ENCODE results near the gene SFXN1.

Gene SFXN1

DNA sequence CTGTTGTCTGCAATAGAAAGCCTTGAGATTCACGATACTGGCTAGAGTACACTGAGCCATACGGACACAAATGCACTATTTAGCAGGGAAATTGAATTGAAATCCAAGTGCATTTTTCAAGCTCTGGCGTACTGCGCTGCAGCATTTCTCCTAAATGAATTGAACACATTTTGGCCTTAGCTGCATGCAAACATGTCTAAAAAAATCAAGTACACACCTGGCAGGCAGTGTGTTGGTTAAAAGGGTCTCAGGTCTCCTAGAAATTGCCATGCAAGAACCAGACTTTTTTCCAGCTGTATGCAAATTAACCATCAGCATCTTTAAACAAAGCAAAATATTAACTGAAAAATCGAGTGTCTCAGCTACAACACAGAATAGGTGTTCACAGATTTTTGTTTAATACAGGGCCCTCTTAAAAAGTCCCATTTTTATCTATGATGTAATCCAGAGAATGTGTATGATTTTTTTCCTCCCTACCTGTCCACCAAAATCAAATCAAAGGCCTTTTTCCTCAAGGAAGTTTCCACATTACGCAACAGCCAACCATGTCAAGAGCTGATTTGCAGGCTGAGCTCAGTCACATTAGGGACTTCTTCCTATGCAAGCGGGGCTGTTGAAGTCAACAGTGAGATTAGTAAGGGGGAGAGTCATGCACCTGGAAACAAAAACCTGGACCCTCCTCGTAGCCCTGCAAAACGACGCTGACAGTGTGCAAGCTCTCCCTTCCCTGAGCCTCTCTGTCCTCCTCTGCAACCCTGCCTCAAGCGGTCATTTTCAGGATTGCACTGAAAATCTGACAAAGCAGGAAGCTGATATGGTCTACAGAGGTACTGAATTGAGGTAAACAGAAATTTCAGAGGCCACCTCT lies 14.1 kb upstream of the SFXN1 start:
- no peak for DNase-seq (ENCODE audit: low read depth)
- H3K4me3 ChIP-seq (ENCODE audit: low read depth, low read length) = no peak overlapping the region
- TF ChIP-seq, protein P1, sequence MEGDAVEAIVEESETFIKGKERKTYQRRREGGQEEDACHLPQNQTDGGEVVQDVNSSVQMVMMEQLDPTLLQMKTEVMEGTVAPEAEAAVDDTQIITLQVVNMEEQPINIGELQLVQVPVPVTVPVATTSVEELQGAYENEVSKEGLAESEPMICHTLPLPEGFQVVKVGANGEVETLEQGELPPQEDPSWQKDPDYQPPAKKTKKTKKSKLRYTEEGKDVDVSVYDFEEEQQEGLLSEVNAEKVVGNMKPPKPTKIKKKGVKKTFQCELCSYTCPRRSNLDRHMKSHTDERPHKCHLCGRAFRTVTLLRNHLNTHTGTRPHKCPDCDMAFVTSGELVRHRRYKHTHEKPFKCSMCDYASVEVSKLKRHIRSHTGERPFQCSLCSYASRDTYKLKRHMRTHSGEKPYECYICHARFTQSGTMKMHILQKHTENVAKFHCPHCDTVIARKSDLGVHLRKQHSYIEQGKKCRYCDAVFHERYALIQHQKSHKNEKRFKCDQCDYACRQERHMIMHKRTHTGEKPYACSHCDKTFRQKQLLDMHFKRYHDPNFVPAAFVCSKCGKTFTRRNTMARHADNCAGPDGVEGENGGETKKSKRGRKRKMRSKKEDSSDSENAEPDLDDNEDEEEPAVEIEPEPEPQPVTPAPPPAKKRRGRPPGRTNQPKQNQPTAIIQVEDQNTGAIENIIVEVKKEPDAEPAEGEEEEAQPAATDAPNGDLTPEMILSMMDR (IDR thresholded peaks at IDR 0.05; ENCODE audit: low read depth, low read length, missing control alignments) = peak; percentile 83

DNA sequence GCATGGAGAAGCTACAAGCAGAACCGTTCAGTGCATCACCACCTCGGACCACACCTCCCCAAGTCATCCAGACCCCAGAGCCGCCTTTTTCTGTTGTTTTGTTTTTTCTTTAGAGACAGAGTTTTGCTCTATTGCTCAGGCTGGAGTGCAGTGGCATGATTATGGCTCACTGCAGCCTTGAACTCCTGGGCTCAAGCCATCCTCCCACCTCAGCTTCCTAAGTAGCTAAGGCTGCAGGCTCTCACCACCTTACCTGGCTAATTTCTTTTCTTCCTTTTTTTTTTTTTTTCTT lies 13.5 kb upstream of the SFXN1 start:
- DNase-seq (ENCODE audit: low read depth) = no peak
- TF ChIP-seq, protein P1 (IDR thresholded peaks at IDR 0.05; ENCODE audit: low read depth, low read length, missing control alignments) = no peak
- H3K4me3 ChIP-seq (ENCODE audit: low read depth, low read length) = no peak overlapping the region

DNA sequence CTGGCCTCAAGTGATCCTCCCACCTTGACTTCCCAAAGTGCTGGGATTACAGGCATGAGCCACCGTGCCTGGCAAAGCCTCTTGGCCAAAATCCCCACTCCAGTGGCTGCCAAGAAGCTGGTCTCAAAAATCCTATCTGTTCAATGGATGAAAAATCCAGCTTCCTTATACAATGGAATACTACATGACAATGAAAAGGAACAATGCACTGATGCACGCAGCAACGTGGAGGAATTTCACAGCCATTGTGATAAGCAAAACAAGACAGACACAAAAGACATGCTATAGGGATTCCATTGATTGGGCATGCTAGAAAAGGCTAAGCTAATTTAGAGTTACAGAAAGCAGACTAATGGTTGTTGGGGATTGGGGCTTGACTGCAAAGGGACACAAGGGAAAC lies 13.1 kb upstream of the SFXN1 start:
- DNase-seq (ENCODE audit: low read depth) = no peak
- no peak overlapping the region for H3K4me3 ChIP-seq (ENCODE audit: low read depth, low read length)
- TF ChIP-seq, protein P1 (IDR thresholded peaks at IDR 0.05; ENCODE audit: low read depth, low read length, missing control alignments) = no peak

DNA sequence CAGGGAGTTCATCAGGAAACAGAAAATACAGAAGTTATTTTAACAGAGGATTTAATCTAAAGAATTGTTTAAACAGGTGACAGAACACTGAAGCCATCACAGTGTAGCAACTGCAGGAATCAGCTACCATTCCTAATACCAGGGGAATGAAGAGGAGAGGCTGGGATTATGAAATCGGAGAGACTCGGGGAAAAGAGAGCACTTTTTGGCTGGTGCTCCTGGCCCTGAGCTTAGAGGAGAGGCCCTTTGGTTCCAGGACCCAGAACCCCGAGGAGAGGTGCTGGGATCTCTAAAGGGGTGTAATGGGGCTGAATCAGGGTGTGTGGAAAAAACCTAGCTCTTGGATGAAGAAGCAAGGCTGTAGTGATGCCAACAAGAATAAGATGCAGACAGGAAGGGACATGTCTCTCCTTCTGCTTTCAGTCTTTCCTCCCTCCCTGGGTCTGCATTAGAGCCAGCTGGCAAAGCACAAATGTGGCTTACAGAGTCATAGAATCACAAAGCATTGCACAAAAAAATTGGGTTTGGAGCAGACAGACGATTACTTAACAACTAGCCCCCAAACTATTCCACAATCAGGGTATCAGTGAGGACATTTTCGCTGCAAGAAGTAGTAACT lies 11.6 kb upstream of the SFXN1 start:
- H3K4me3 ChIP-seq (ENCODE audit: low read depth, low read length) = no peak overlapping the region
- TF ChIP-seq, protein P1 (IDR thresholded peaks at IDR 0.05; ENCODE audit: low read depth, low read length, missing control alignments) = no peak
- DNase-seq (ENCODE audit: low read depth) = no peak

DNA sequence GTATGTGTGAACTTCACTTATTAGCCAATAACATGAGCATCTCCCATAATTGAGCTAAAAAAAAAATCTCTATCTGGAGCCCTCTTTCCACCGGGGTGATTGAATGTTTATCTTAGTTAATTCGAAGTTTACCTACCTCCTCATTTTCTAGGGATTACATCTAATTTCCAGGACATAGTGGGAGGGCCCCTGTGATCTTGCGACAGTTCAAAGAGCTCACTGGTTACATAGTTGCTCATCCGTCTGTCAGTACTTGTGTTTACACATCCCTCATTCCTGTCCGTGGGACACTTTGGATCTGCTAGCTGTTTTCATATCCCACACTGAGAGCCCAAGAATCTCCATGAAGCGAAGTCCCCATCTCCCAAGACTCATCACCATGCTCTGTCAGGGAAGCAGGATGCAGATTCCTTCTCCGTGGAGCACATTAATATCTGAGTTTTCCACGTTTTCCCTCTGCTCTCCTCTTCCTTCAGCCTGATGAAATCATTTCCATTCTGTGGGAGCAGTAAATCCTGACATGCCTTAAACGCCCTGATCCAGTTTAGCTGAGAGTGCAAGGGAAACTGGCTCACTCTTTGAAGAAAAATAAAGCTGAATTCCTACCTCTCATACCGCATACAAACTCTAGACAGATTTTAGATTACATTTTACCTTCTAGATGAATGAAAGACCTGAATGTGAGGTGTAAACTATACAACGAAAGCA lies 10.2 kb upstream of the SFXN1 start:
- DNase-seq (ENCODE audit: low read depth) = no peak
- TF ChIP-seq, protein P1 (IDR thresholded peaks at IDR 0.05; ENCODE audit: low read depth, low read length, missing control alignments) = no peak
- H3K4me3 ChIP-seq (ENCODE audit: low read depth, low read length) = no peak overlapping the region

DNA sequence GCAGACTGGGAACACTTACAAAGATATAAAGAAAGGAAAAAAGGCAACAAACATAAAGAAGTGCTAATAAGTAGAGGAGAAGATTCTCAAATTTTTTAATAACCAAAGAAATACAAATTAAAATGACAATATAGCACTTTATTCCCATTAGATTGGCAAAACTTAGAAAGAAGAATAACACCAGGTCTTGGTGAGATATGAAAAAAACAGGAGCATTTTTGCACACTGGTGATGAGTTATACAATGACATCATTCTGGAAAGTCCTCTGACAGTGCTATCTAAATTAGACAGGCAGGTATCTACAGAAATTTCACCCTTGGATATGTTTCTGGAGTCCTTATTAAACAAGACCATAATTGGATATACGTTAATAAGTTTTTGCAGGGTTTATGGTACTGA lies 9.5 kb upstream of the SFXN1 start:
- no peak overlapping the region for H3K4me3 ChIP-seq (ENCODE audit: low read depth, low read length)
- no peak for DNase-seq (ENCODE audit: low read depth)
- TF ChIP-seq, protein P1 (IDR thresholded peaks at IDR 0.05; ENCODE audit: low read depth, low read length, missing control alignments) = no peak

All from GM12864 (cell line).